Adrenal gland (tissue), 12 donors: ENCODE results near the gene RNF4. TPM values are rescaled to one million over a fixed set of nuclear protein-coding genes. Genes with fewer than 3 reads are reported as not detected.
A peak's percentile ranks its signal among the peaks of the same experiment; 100 is the strongest.
"Not testable (repeated sequence)": the region's sequence is repeated elsewhere in the genome, so short reads cannot be mapped to it uniquely, and the experiment has no call there.

Source experiments
- DNase-seq, 7 donors: peaks; one replicate each; pipeline ENCODE4 v3.0.0-alpha.2; 2019 to 2020
- H3K27ac ChIP-seq, 5 donors: fragments of 200-600 bp; sonication (generic) in 4 of 5; 1 replicate in 3 of 5; 2 replicates in 2 of 5; pipeline versions ENCODE4 v1.5.1 to v1.8.0; 2016 to 2020; ENCODE audit warnings: mild to moderate bottlenecking in 1 of 5
- H3K27me3 ChIP-seq: fragments of 200-600 bp; 2 replicates; pipeline ENCODE4 v1.8.0; 2021
- H3K36me3 ChIP-seq, 2 donors: fragments of 200-600 bp; replicated peaks in 1 of 2; 1 replicate in 1 of 2; 2 replicates in 1 of 2; pipeline versions ENCODE4 v1.5.1 to v1.8.0; 2018 to 2022
- H3K4me1 ChIP-seq, 2 donors: fragments of 200-600 bp; replicated peaks in 1 of 2; 1 replicate in 1 of 2; 2 replicates in 1 of 2; pipeline versions ENCODE4 v1.5.1 to v1.8.0; 2018 to 2021
- H3K4me3 ChIP-seq, 4 donors: fragments of 200-600 bp; sonication (generic) in 3 of 4; one replicate each; pipeline ENCODE4 v1.5.1; 2016 to 2018
- H3K9me3 ChIP-seq, 3 donors: fragments of 200-600 bp; sonication (generic) in 1 of 3; replicated peaks in 1 of 3; 1 replicate in 2 of 3; 2 replicates in 1 of 3; pipeline versions ENCODE4 v1.5.1 to v1.8.0; 2016 to 2021
- CTCF ChIP-seq, 6 experiments: fragments of 450-650 bp in 4 of 6; fragments of 200-600 bp in 2 of 6; sonication (generic) in 1 of 6; IDR thresholded peaks; 1 replicate in 5 of 6; 2 replicates in 1 of 6; pipeline versions ENCODE4 v1.5.1 to v1.8.0; 2016 to 2021; ENCODE audit warnings: antibody characterized with exemption in 6 of 6, mild to moderate bottlenecking in 2 of 6, moderate library complexity in 1 of 6
- POLR2A ChIP-seq, 2 donors: fragments of 450-650 bp; IDR thresholded peaks; one replicate each; pipeline ENCODE4 v1.6.1; 2017; ENCODE audit warnings: antibody characterized with exemption in 2 of 2, mild to moderate bottlenecking in 2 of 2, moderate library complexity in 1 of 2
- WGBS, 4 donors: extraction: QIAGEN DNeasy Blood & Tissue Kit in 2 of 4; methylation state at CpG; one replicate each; pipeline versions ENCODE4 v1.1.5 to v1.1.7; 2013 to 2017; 5-methylcytosine and 5-hydroxymethylcytosine counted together
- intact Hi-C, 2 donors: fragments of 100-400 bp; cut with DNase I; formaldehyde crosslinking; loops; one replicate each; pipeline versions ENCODE4 v1.14.1 to v1.15.0; 2022 to 2023
- polyA plus RNA-seq, 3 donors: library from polyadenylated mRNA; stranded (reverse); fragments of 200-250 nt in 2 of 3; fragments of 350-450 nt in 1 of 3; fragmentation: Illumina TruSeq in 1 of 3; extraction: RNeasy Lipid Tissue Mini Kit (QIAGEN cat#74804) in 1 of 3; gene quantifications; one replicate each; pipeline ENCODE4 v1.2.3, GENCODE V29; 2013 to 2014
- total RNA-seq, 9 donors: library from RNA; depleted of rRNA in 4 of 9; stranded (reverse); fragments of >200 nt in 4 of 9; fragments of 120-200 nt in 1 of 9; fragmentation: NEBNext Ultra II Directional in 1 of 9; extraction: Animal tissue kit (Norgen Biotek cat#: 25700) in 1 of 9; gene quantifications; one replicate each; pipeline versions ENCODE4 v1.1.0 to v1.2.4, GENCODE V29; 2013 to 2023
- donor health status: healthy with polysubstance abuse.
- donor health status: Bipolar disorder and iron deficiency.
- donor health status: DM: yes; HTN: yes; CAD: no.
- donor health status: DM: no; HTN: no; CAD: no.
- donor health status: DM: no; HTN: no; CAD: no.
- donor health status: DM: yes; HTN: yes; CAD: no.

RNF4 gene
- total and polyA plus RNA-seq, 12 donors = 14.5 to 84.1 (median 49.9) TPM

GRCh38 chr4:2536193-2537010 lies 67.5 kb downstream of the RNF4 start, which contains the start of gene FAM193A:
FAM193A (plus strand) TSS chr4:2536647; CDS start chr4:2536916, 269 bp downstream.
- no peaks in the 10 kb centered on the region for H3K9me3 ChIP-seq
- peak within 1 kb of the TSS; percentile 46 to 100 (median 90) for H3K27ac ChIP-seq
- TF ChIP-seq CTCF (IDR thresholded peaks at IDR 0.05) (peak in 2 of 6 experiments; percentile 13 to 16), POLR2A (IDR thresholded peaks at IDR 0.05) (peak in 1 of 2 donors; percentile 76)
- peak within 1 kb of the TSS; percentile 45 to 99 (median 92) for H3K4me3 ChIP-seq
- H3K4me1 ChIP-seq = peaks cover 22 to 23% of the 10 kb centered on the region in 2 donors
- WGBS, 4 donors = 1% methylated on average over 84 to 105 of the region's 106 CpGs; no CpG with 5 or more reads in 2 of the 4 donors
- H3K27me3 ChIP-seq = no peaks in the 10 kb centered on the region
- no peaks in the 10 kb centered on the region for H3K36me3 ChIP-seq
- intact Hi-C loops = loop anchor here in 1 of 2 donors (10.0 kb wide), 1 partner anchor 62 kb away; no protein-coding TSS in a partner anchor
- peak; percentile 99 to 100 (median 99) for DNase-seq

- DNase-seq = peak; percentile 44 to 69 (median 59)
- no peaks in the 10 kb centered on the region for H3K9me3 ChIP-seq
- no peaks in the 10 kb centered on the region for H3K36me3 ChIP-seq
These were observed 68.3 kb downstream of the RNF4 start for GRCh38 chr4:2537011-2537830.

GRCh38 chr4:2543580-2544191 lies 74.8 kb downstream of the RNF4 start:
- H3K9me3 ChIP-seq, H3K36me3 ChIP-seq, H3K27me3 ChIP-seq, intact Hi-C loops, H3K4me1 ChIP-seq, H3K4me3 ChIP-seq, DNase-seq, H3K27ac ChIP-seq: not testable (repeated sequence)
- 91 to 94% (median 92%) methylated on average over 10 of the region's 10 CpGs for WGBS, 4 donors

More at GRCh38 chr4:2537011-2537830, 68.3 kb downstream of the RNF4 start:
- 0% methylated on average over 19 to 103 of the region's 103 CpGs; no CpG with 5 or more reads in 1 of the 4 donors for WGBS, 4 donors
- intact Hi-C loops = loop anchor here in 1 of 2 donors (10.0 kb wide), 1 partner anchor 62 kb away; no protein-coding TSS in a partner anchor
- Histone ChIP-seq H3K27ac (peak overlapping the region; percentile 46 to 100 (median 90)), H3K4me3 (peak overlapping the region; percentile 35 to 99 (median 92)), H3K27me3 (no peaks in the 10 kb centered on the region), H3K4me1 (peaks cover 22 to 23% of the 10 kb centered on the region in 2 donors)
- TF ChIP-seq POLR2A (IDR thresholded peaks at IDR 0.05) = peak in 1 of 2 donors; percentile 45
- no peak for TF ChIP-seq CTCF (IDR thresholded peaks at IDR 0.05)

GRCh38 chr4:2545321-2546013 lies 76.6 kb downstream of the RNF4 start:
- WGBS, 4 donors = 93 to 96% (median 95%) methylated on average over 7 of the region's 7 CpGs
- DNase-seq = no peak
- H3K4me1 ChIP-seq = no peaks in the 10 kb centered on the region
- H3K9me3 ChIP-seq = no peaks in the 10 kb centered on the region
- no peak overlapping the region for H3K4me3 ChIP-seq
- intact Hi-C loops = no loop called here
- H3K36me3 ChIP-seq = no peaks in the 10 kb centered on the region
- no peaks in the 10 kb centered on the region for H3K27me3 ChIP-seq
- TF ChIP-seq CTCF (IDR thresholded peaks at IDR 0.05) = no peak
- TF ChIP-seq POLR2A (IDR thresholded peaks at IDR 0.05) = no peak
- no peak overlapping the region for H3K27ac ChIP-seq
